NCI-H2227 (cell line): ENCODE data around the gene ANO10.

ENCODE experiments used
- DNase-seq: peaks from one replicate; lab custom pipeline; 2025; ENCODE audit not compliant: unreplicated experiment; lab: John Stamatoyannopoulos, UW

Gene ANO10

GRCh38 chr3:43353923-43354670 lies 267.7 kb downstream of the ANO10 start:
- DNase-seq = no peak

- no peak for DNase-seq
Measured at GRCh38 chr3:43353393-43353792, 268.4 kb downstream of the ANO10 start.

- DNase-seq = no peak
Measured at GRCh38 chr3:43349716-43350115, 272.1 kb downstream of the ANO10 start.

- DNase-seq = no peak
Measured at GRCh38 chr3:43348852-43349574, 272.8 kb downstream of the ANO10 start.

- DNase-seq = no peak
Measured at GRCh38 chr3:43348350-43348749, 273.5 kb downstream of the ANO10 start.

- no peak for DNase-seq
Measured at GRCh38 chr3:43347774-43348173, 274.0 kb downstream of the ANO10 start.

- no peak for DNase-seq
Measured at GRCh38 chr3:43346978-43347749, 274.6 kb downstream of the ANO10 start.

- no peak for DNase-seq
Measured at GRCh38 chr3:43345877-43346276, 275.9 kb downstream of the ANO10 start.

GRCh38 chr3:43345246-43345645 lies 276.6 kb downstream of the ANO10 start:
- no peak for DNase-seq

- DNase-seq = no peak
Measured at GRCh38 chr3:43344520-43344919, 277.3 kb downstream of the ANO10 start.

- DNase-seq = no peak
Measured at GRCh38 chr3:43343815-43344214, 278.0 kb downstream of the ANO10 start.

- no peak for DNase-seq
Measured at GRCh38 chr3:43343185-43343584, 278.6 kb downstream of the ANO10 start.

GRCh38 chr3:43341788-43342187 lies 280.0 kb downstream of the ANO10 start:
- DNase-seq = no peak

- no peak for DNase-seq
Measured at GRCh38 chr3:43340403-43340802, 281.4 kb downstream of the ANO10 start.

- DNase-seq = no peak
Measured at GRCh38 chr3:43338295-43338694, 283.5 kb downstream of the ANO10 start.

GRCh38 chr3:43335799-43336198 lies 286.0 kb downstream of the ANO10 start:
- DNase-seq = no peak

GRCh38 chr3:43334976-43335375 lies 286.8 kb downstream of the ANO10 start:
- DNase-seq = no peak

GRCh38 chr3:43331381-43331780 lies 290.4 kb downstream of the ANO10 start:
- DNase-seq = no peak

- no peak for DNase-seq
Measured at GRCh38 chr3:43330981-43331380, 290.8 kb downstream of the ANO10 start.

- DNase-seq = no peak
Measured at GRCh38 chr3:43328653-43329052, 293.2 kb downstream of the ANO10 start.

- DNase-seq = no peak
Measured at GRCh38 chr3:43327582-43327979, 294.2 kb downstream of the ANO10 start.
